K562 (cell line): ENCODE data around the gene HSPA1B. TPM values are rescaled to one million over a fixed set of nuclear protein-coding genes. Genes with fewer than 3 reads are reported as not detected.
A peak's percentile ranks its signal among the peaks of the same experiment; 100 is the strongest.

Experiments used
- ATF7 ChIP-seq: fragments of 450-650 bp; IDR thresholded peaks from 2 replicates; pipeline ENCODE4 v1.7.1; 2014; ENCODE audit warnings: mild to moderate bottlenecking, moderate library complexity
- BACH1 ChIP-seq: fragments of 200-800 bp; sonication (Bioruptor generic); IDR thresholded peaks from 2 replicates; pipeline ENCODE4 v1.6.1; 2016; ENCODE audit warnings: missing genetic modification characterization, missing compliant biosample characterization
- BDP1 ChIP-seq: IDR thresholded peaks from 3 replicates; pipeline ENCODE4 v1.6.1; 2011; ENCODE audit not compliant: insufficient read length, insufficient read depth
- BMI1 ChIP-seq: fragments of 150-350 bp; IDR thresholded peaks from 2 replicates; pipeline ENCODE4 v1.6.1; 2014; ENCODE audit warnings: low read length
- CBFB ChIP-seq: sonication (generic); formaldehyde crosslinking; IDR thresholded peaks from 2 replicates; pipeline ENCODE4 v1.4.0; 2020; ENCODE audit warnings: mild to moderate bottlenecking, missing genetic modification reagents
- FOXA1 ChIP-seq: fragments of 450-650 bp; IDR thresholded peaks from 2 replicates; pipeline ENCODE4 v1.6.1; 2016; ENCODE audit warnings: mild to moderate bottlenecking, borderline replicate concordance
- HNRNPUL1 ChIP-seq: fragments of 200-400 bp; formaldehyde crosslinking; IDR thresholded peaks from 2 replicates; pipeline ENCODE4 v1.6.1; 2017; ENCODE audit warnings: low read length
- KLF10 ChIP-seq: fragments of 250-450 bp; sonication (Bioruptor Pico); IDR thresholded peaks from 2 replicates; pipeline ENCODE4 v1.6.1; 2021; ENCODE audit warnings: matching md5 sums
- POLR2A ChIP-seq: fragments of 450-650 bp; conservative IDR thresholded peaks from 2 replicates; pipeline ENCODE4 v1.6.1; 2016
- PPARD ChIP-seq: fragments of 250-450 bp; sonication (Bioruptor Pico); IDR thresholded peaks from 2 replicates; pipeline ENCODE4 v1.8.0; 2022; ENCODE audit warnings: inconsistent platforms, mild to moderate bottlenecking, moderate library complexity
- RBM34 ChIP-seq: fragments of 200-400 bp; formaldehyde crosslinking; IDR thresholded peaks from 2 replicates; pipeline ENCODE4 v1.6.1; 2018; ENCODE audit warnings: low read length, borderline replicate concordance; ENCODE audit not compliant: insufficient read depth
- TAF15 ChIP-seq: fragments of 200-400 bp; formaldehyde crosslinking; IDR thresholded peaks from 2 replicates; pipeline ENCODE4 v1.6.1; 2017; ENCODE audit warnings: mild to moderate bottlenecking, low read depth, low read length, moderate library complexity
- XRCC5 ChIP-seq: fragments of 200-400 bp; formaldehyde crosslinking; IDR thresholded peaks from 2 replicates; pipeline ENCODE4 v1.6.1; 2017; ENCODE audit warnings: low read depth, mild to moderate bottlenecking, low read length
- polyA plus RNA-seq, 8 experiments: library from polyadenylated mRNA; depleted of rRNA in 4 of 8; stranded (reverse) in 5 of 8; unstranded in 3 of 8; fragments of >200 nt; fragmentation: Nextera tagmentation in 2 of 8; fragmentation: Illumina TruSeq in 1 of 8; extraction: Ambion mirVana in 2 of 8; extraction: Trizol in 1 of 8; gene quantifications; 2 replicates each; pipeline versions ENCODE4 v1.2.1 to v1.2.3, GENCODE V29; 2011 to 2014; ENCODE audit warnings: inconsistent platforms in 1 of 8, missing spikeins in 1 of 8
- total RNA-seq, 7 experiments: library from RNA; depleted of rRNA in 6 of 7; stranded (reverse); fragments of >200 nt in 6 of 7; fragmentation: Illumina TruSeq in 2 of 7; extraction: Trizol in 2 of 7; gene quantifications; 2 replicates each; pipeline versions ENCODE4 v1.2.1 to v1.2.3, GENCODE V29; 2011 to 2021; ENCODE audit warnings: low replicate concordance in 1 of 7
- TF ChIP-seq, protein P1 (sequence below): fragments of 250-450 bp; sonication (Bioruptor Pico); IDR thresholded peaks from 2 replicates; pipeline ENCODE4 v1.5.0; 2021; ENCODE audit warnings: mild to moderate bottlenecking, borderline replicate concordance
- TF ChIP-seq, protein P2 (sequence below), 3 experiments: IDR thresholded peaks in 2 of 3; conservative IDR thresholded peaks in 1 of 3; 2 replicates each; pipeline ENCODE4 v1.5.1; 2011 to 2012; ENCODE audit warnings: low read length in 3 of 3, mild to moderate bottlenecking in 3 of 3, control low read depth in 2 of 3, improper control_type of control experiment in 1 of 3, inconsistent platforms in 1 of 3, low read depth in 1 of 3, mixed read lengths in 1 of 3, moderate library complexity in 1 of 3; ENCODE audit not compliant: insufficient read depth in 2 of 3
- TF ChIP-seq, protein P3 (sequence below): fragments of 450-650 bp; IDR thresholded peaks from 2 replicates; pipeline ENCODE4 v1.6.1; 2016; ENCODE audit warnings: antibody characterized with exemption
- TF ChIP-seq, protein P4 (sequence below): fragments of 450-650 bp; IDR thresholded peaks from 2 replicates; pipeline ENCODE4 v1.6.1; 2017; ENCODE audit warnings: antibody characterized with exemption

The HSPA1B gene
- total and polyA plus RNA-seq, 9 of the 15 experiments (the other 6 are each of a cell fraction or from before 2014, with no cell fraction given): 0.27 to 227 (median 51.2) TPM

- TF ChIP-seq, protein P1, sequence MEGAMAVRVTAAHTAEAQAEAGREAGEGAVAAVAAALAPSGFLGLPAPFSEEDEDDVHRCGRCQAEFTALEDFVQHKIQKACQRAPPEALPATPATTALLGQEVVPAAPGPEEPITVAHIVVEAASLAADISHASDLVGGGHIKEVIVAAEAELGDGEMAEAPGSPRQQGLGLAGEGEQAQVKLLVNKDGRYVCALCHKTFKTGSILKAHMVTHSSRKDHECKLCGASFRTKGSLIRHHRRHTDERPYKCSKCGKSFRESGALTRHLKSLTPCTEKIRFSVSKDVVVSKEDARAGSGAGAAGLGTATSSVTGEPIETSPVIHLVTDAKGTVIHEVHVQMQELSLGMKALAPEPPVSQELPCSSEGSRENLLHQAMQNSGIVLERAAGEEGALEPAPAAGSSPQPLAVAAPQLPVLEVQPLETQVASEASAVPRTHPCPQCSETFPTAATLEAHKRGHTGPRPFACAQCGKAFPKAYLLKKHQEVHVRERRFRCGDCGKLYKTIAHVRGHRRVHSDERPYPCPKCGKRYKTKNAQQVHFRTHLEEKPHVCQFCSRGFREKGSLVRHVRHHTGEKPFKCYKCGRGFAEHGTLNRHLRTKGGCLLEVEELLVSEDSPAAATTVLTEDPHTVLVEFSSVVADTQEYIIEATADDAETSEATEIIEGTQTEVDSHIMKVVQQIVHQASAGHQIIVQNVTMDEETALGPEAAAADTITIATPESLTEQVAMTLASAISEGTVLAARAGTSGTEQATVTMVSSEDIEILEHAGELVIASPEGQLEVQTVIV (CRISPR knock-in tag): no peak
- TF ChIP-seq BDP1 (no peak), HNRNPUL1 (no peak), TAF15 (no peak), RBM34 (no peak), POLR2A (peak; percentile 86), PPARD (CRISPR knock-in tag) (no peak), XRCC5 (peak; percentile 46; the same call in 1 of the 2 replicates), CBFB (CRISPR knock-in tag) (peak; percentile 58), ATF7 (no peak), KLF10 (CRISPR knock-in tag) (no peak), FOXA1 (no peak), BACH1 (tag) (no peak), BMI1 (no peak)
- TF ChIP-seq, protein P2, sequence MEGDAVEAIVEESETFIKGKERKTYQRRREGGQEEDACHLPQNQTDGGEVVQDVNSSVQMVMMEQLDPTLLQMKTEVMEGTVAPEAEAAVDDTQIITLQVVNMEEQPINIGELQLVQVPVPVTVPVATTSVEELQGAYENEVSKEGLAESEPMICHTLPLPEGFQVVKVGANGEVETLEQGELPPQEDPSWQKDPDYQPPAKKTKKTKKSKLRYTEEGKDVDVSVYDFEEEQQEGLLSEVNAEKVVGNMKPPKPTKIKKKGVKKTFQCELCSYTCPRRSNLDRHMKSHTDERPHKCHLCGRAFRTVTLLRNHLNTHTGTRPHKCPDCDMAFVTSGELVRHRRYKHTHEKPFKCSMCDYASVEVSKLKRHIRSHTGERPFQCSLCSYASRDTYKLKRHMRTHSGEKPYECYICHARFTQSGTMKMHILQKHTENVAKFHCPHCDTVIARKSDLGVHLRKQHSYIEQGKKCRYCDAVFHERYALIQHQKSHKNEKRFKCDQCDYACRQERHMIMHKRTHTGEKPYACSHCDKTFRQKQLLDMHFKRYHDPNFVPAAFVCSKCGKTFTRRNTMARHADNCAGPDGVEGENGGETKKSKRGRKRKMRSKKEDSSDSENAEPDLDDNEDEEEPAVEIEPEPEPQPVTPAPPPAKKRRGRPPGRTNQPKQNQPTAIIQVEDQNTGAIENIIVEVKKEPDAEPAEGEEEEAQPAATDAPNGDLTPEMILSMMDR (IDR thresholded peaks at IDR 0.05 in 2 of 3, conservative IDR thresholded peaks at IDR 0.05 in 1 of 3; ENCODE audit: insufficient read depth in 2 of 3, low read depth in 1 of 3, low read length in 3 of 3): no peak
- TF ChIP-seq, protein P3, sequence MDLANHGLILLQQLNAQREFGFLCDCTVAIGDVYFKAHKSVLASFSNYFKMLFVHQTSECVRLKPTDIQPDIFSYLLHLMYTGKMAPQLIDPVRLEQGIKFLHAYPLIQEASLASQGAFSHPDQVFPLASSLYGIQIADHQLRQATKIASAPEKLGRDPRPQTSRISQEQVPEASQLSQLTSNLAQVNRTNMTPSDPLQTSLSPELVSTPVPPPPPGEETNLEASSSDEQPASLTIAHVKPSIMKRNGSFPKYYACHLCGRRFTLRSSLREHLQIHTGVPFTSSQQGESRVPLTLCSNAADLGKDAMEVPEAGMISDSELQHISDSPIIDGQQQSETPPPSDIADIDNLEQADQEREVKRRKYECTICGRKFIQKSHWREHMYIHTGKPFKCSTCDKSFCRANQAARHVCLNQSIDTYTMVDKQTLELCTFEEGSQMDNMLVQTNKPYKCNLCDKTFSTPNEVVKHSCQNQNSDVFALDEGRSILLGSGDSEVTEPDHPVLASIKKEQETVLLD: no peak
- TF ChIP-seq, protein P4, sequence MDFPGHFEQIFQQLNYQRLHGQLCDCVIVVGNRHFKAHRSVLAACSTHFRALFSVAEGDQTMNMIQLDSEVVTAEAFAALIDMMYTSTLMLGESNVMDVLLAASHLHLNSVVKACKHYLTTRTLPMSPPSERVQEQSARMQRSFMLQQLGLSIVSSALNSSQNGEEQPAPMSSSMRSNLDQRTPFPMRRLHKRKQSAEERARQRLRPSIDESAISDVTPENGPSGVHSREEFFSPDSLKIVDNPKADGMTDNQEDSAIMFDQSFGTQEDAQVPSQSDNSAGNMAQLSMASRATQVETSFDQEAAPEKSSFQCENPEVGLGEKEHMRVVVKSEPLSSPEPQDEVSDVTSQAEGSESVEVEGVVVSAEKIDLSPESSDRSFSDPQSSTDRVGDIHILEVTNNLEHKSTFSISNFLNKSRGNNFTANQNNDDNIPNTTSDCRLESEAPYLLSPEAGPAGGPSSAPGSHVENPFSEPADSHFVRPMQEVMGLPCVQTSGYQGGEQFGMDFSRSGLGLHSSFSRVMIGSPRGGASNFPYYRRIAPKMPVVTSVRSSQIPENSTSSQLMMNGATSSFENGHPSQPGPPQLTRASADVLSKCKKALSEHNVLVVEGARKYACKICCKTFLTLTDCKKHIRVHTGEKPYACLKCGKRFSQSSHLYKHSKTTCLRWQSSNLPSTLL: no peak; the same call in 1 of the 2 replicates
These were observed 32.5 kb upstream of the HSPA1B start (continued) for GRCh38 chr6:31794866-31795615.
